Right atrium auricular region (tissue), 2 donors: Measurements from ENCODE around the gene PDE11A. TPM values are rescaled to one million over a fixed set of nuclear protein-coding genes. Genes with fewer than 3 reads are reported as not detected.

Source experiments
- total RNA-seq, 2 donors: library from RNA; depleted of rRNA; stranded (reverse); fragments of >200 nt; gene quantifications; one replicate each; pipeline ENCODE4 v1.1.0, GENCODE V29; 2016

Gene PDE11A
- total RNA-seq, 2 donors from 2014 or later: 1.2 TPM; not detected in 1

Other genes with a start within 250 kb of the PDE11A start
- 1 to 10 TPM; 4.1 to 8.5 TPM for gene RBM45, start 39.7 kb upstream of the PDE11A start, total RNA-seq
- 10 to 100 TPM in 1 of 2 donors, 1 to 10 TPM in 1; 4.8 to 11.5 TPM for gene OSBPL6, start 121.7 kb upstream of the PDE11A start, total RNA-seq